ENCODE measurements around the gene MKNK1. TPM values are rescaled to one million over a fixed set of nuclear protein-coding genes. Genes with fewer than 3 reads are reported as not detected.

Gene MKNK1
- polyA plus RNA-seq, 1 of the 3 experiments (the other 2 are of a cell fraction) = 28.2 TPM

DNA sequence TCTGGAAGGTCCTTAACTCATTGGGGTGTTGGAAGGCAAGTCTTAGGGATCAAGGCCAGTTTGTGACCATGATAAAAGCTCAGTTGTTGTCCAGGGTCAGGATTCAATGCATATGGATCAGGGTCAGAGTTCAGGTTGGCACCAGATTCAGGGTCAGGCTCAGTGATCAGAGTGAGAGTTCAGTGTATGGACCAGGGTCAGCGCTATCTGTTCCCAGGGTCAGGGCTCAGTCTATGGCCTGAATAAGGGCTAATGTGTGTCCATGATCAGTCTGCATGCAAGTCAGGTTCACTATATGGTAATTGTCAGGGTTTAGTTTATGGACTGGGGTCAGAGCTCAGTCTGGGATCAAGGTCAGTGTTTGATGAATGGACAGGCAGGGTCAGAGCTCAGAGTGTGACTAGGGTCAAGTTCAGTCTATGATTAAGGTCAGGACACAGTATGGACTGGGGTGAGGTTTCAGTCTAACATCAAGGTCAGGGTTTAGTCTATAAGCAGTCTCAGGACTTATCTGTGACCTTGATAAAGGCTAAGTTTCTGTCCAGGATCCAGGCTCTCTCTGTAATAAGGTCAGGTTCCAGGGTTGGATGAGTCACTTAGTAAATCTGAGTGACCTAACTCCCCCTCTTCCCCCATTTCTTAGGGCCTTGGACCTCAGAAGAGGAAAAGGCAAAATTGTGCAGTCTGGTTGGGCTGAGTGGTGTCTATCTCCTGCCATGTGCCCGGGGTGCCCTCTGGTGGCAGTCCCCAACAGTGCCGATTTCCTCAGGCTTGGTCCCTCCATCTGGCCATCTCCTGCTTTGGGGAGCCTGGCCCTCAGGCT is 76.4 kb downstream of the MKNK1 start:
- no peak overlapping the region for H2AFZ ChIP-seq (ENCODE audit: low read depth)
- no peaks in the 10 kb centered on the region for H3K9me2 ChIP-seq
- peak; percentile 90 for DNase-seq
- peaks cover 3% of the 10 kb centered on the region for H3F3A ChIP-seq (replicated peaks; ENCODE audit: insufficient read depth)
- no peak overlapping the region for H3K9ac ChIP-seq
- no peak overlapping the region; a peak in 1 of 4 replicates for H3K4me3 ChIP-seq (ENCODE audit: low read depth in 2 of 2, low read length in 1 of 2)
- no peaks in the 10 kb centered on the region for H4K20me1 ChIP-seq (ENCODE audit: insufficient read depth)
- no peaks in the 10 kb centered on the region; the same call in 1 of the 2 replicates for H3K27me3 ChIP-seq (ENCODE audit: insufficient read depth)
- CTCF ChIA-PET = interaction anchor here (0.6 to 17.9 kb wide), 48 partner anchors 8 to 665 kb away, joined by 3 to 496 read pairs (median 5); partner anchors contain the start of genes DMBX1 and EFCAB14
- 29% methylated on average over 3 of the region's 3 CpGs for WGBS (ENCODE audit: low lambda C conversion rate)
- no peak for TF ChIP-seq RFX5 (IDR thresholded peaks at IDR 0.05; ENCODE audit: low read length)
- peak; percentile 98 for TF ChIP-seq RAD21 (IDR thresholded peaks at IDR 0.05; ENCODE audit: low read length)
- peak; percentile 100 for TF ChIP-seq SMC3 (IDR thresholded peaks at IDR 0.05; ENCODE audit: low read depth, low read length)
- TF ChIP-seq, protein P1, sequence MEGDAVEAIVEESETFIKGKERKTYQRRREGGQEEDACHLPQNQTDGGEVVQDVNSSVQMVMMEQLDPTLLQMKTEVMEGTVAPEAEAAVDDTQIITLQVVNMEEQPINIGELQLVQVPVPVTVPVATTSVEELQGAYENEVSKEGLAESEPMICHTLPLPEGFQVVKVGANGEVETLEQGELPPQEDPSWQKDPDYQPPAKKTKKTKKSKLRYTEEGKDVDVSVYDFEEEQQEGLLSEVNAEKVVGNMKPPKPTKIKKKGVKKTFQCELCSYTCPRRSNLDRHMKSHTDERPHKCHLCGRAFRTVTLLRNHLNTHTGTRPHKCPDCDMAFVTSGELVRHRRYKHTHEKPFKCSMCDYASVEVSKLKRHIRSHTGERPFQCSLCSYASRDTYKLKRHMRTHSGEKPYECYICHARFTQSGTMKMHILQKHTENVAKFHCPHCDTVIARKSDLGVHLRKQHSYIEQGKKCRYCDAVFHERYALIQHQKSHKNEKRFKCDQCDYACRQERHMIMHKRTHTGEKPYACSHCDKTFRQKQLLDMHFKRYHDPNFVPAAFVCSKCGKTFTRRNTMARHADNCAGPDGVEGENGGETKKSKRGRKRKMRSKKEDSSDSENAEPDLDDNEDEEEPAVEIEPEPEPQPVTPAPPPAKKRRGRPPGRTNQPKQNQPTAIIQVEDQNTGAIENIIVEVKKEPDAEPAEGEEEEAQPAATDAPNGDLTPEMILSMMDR (IDR thresholded peaks at IDR 0.05) = peak; percentile 93
- peak; percentile 22 for TF ChIP-seq CHD2 (IDR thresholded peaks at IDR 0.05; ENCODE audit: low read length, partially characterized antibody)
- TF ChIP-seq YY1 (IDR thresholded peaks at IDR 0.05; ENCODE audit: low read depth) = no peak
- TF ChIP-seq RCOR1 (IDR thresholded peaks at IDR 0.05; ENCODE audit: low read length) = no peak
- H3K4me1 ChIP-seq (ENCODE audit: control insufficient read depth in 1 of 2, insufficient read depth in 2 of 2, low read depth in 1 of 2, low read length in 1 of 2) = peaks cover 0 to 4% of the 10 kb centered on the region in 2 experiments; a peak in 1 of 4 replicates
- no peaks in the 10 kb centered on the region for H3K36me3 ChIP-seq (replicated peaks in 1 of 2; ENCODE audit: control insufficient read depth in 1 of 2, insufficient read depth in 2 of 2, low read length in 1 of 2)
- no peak overlapping the region for H3K4me2 ChIP-seq
- no peaks in the 10 kb centered on the region for H3K79me2 ChIP-seq (ENCODE audit: insufficient read depth)
- H3K27ac ChIP-seq (ENCODE audit: low read depth in 2 of 2, low read length in 1 of 2) = no peak overlapping the region
- no peaks in the 10 kb centered on the region for H3K9me3 ChIP-seq
- POLR2A ChIA-PET = interaction anchor here (0.9 kb wide), 1 partner anchor 11 kb away, joined by 4 read pairs; no protein-coding TSS in a partner anchor

DNA sequence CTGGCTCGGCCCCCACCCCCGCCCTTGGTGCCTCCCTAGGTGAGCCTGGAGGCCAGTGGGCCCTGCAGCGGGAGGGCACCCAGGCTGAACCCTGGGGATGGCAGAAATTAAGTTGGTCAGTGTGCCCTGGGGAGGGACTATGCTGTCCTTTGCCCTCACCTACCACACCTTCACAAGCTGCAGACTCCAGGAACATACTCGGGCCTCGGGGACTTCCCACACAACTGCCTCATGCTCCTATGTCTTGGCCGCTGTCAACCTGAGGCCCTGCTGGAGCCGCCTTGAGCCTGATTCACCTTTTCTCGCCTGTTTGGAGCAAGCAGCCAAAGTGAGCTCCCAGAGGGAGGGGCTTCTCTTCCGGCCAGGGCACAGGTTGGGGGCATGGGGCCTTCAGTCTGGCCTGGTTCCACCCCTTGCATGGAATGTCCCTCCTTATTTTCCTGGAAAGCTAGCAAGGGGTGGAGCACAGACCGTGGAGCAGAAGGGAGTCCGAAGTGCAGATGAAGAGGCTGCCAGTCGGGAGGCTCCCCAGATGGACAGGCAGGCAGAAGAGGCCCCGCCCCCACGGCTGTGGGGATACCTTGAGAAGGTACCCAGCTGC is 77.3 kb downstream of the MKNK1 start:
- Histone ChIP-seq H3K9ac (no peak overlapping the region), H2AFZ (ENCODE audit: low read depth) (no peak overlapping the region), H4K20me1 (ENCODE audit: insufficient read depth) (no peaks in the 10 kb centered on the region), H3K4me1 (ENCODE audit: control insufficient read depth in 1 of 2, insufficient read depth in 2 of 2, low read depth in 1 of 2, low read length in 1 of 2) (peaks cover 0 to 13% of the 10 kb centered on the region in 2 experiments; a peak in 1 of 4 replicates), H3K27ac (ENCODE audit: low read depth in 2 of 2, low read length in 1 of 2) (no peak overlapping the region), H3K4me3 (ENCODE audit: low read depth in 2 of 2, low read length in 1 of 2) (no peak overlapping the region), H3K9me3 (no peaks in the 10 kb centered on the region), H3K36me3 (replicated peaks in 1 of 2; ENCODE audit: control insufficient read depth in 1 of 2, insufficient read depth in 2 of 2, low read length in 1 of 2) (no peaks in the 10 kb centered on the region), H3F3A (replicated peaks; ENCODE audit: insufficient read depth) (peaks cover 12% of the 10 kb centered on the region), H3K79me2 (ENCODE audit: insufficient read depth) (no peaks in the 10 kb centered on the region), H3K27me3 (ENCODE audit: insufficient read depth) (no peaks in the 10 kb centered on the region; the same call in 1 of the 2 replicates), H3K9me2 (no peaks in the 10 kb centered on the region), H3K4me2 (no peak overlapping the region)
- DNase-seq = no peak
- WGBS (ENCODE audit: low lambda C conversion rate) = 57% methylated on average over 8 of the region's 14 CpGs
- CTCF ChIA-PET = interaction anchor here (0.6 to 17.9 kb wide), 29 partner anchors 9 to 198 kb away, joined by 3 to 496 read pairs (median 6); partner anchors contain the start of gene EFCAB14
- TF ChIP-seq RXRA (IDR thresholded peaks at IDR 0.05; ENCODE audit: borderline replicate concordance, low read depth) = no peak
- no peak for TF ChIP-seq NFIC (IDR thresholded peaks at IDR 0.05; ENCODE audit: borderline replicate concordance)
- no peak for TF ChIP-seq TAF1 (IDR thresholded peaks at IDR 0.05; ENCODE audit: borderline replicate concordance, low read depth, low read length)
- TF ChIP-seq MXI1 (IDR thresholded peaks at IDR 0.05; ENCODE audit: low read depth, low read length) = no peak
- TF ChIP-seq ELF1 (IDR thresholded peaks at IDR 0.05) = no peak
- TF ChIP-seq TEAD4 (IDR thresholded peaks at IDR 0.05; ENCODE audit: borderline replicate concordance, insufficient read depth) = no peak
- TF ChIP-seq, protein P2, sequence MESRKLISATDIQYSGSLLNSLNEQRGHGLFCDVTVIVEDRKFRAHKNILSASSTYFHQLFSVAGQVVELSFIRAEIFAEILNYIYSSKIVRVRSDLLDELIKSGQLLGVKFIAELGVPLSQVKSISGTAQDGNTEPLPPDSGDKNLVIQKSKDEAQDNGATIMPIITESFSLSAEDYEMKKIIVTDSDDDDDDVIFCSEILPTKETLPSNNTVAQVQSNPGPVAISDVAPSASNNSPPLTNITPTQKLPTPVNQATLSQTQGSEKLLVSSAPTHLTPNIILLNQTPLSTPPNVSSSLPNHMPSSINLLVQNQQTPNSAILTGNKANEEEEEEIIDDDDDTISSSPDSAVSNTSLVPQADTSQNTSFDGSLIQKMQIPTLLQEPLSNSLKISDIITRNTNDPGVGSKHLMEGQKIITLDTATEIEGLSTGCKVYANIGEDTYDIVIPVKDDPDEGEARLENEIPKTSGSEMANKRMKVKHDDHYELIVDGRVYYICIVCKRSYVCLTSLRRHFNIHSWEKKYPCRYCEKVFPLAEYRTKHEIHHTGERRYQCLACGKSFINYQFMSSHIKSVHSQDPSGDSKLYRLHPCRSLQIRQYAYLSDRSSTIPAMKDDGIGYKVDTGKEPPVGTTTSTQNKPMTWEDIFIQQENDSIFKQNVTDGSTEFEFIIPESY (IDR thresholded peaks at IDR 0.05; ENCODE audit: borderline replicate concordance, low read depth) = no peak
- no peak for TF ChIP-seq NRF1 (IDR thresholded peaks at IDR 0.05; ENCODE audit: low read depth, low read length)
- TF ChIP-seq, protein P3, sequence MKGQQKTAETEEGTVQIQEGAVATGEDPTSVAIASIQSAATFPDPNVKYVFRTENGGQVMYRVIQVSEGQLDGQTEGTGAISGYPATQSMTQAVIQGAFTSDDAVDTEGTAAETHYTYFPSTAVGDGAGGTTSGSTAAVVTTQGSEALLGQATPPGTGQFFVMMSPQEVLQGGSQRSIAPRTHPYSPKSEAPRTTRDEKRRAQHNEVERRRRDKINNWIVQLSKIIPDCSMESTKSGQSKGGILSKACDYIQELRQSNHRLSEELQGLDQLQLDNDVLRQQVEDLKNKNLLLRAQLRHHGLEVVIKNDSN (IDR thresholded peaks at IDR 0.05; ENCODE audit: borderline replicate concordance, low read depth) = no peak
- TF ChIP-seq, protein P4, sequence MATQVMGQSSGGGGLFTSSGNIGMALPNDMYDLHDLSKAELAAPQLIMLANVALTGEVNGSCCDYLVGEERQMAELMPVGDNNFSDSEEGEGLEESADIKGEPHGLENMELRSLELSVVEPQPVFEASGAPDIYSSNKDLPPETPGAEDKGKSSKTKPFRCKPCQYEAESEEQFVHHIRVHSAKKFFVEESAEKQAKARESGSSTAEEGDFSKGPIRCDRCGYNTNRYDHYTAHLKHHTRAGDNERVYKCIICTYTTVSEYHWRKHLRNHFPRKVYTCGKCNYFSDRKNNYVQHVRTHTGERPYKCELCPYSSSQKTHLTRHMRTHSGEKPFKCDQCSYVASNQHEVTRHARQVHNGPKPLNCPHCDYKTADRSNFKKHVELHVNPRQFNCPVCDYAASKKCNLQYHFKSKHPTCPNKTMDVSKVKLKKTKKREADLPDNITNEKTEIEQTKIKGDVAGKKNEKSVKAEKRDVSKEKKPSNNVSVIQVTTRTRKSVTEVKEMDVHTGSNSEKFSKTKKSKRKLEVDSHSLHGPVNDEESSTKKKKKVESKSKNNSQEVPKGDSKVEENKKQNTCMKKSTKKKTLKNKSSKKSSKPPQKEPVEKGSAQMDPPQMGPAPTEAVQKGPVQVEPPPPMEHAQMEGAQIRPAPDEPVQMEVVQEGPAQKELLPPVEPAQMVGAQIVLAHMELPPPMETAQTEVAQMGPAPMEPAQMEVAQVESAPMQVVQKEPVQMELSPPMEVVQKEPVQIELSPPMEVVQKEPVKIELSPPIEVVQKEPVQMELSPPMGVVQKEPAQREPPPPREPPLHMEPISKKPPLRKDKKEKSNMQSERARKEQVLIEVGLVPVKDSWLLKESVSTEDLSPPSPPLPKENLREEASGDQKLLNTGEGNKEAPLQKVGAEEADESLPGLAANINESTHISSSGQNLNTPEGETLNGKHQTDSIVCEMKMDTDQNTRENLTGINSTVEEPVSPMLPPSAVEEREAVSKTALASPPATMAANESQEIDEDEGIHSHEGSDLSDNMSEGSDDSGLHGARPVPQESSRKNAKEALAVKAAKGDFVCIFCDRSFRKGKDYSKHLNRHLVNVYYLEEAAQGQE (IDR thresholded peaks at IDR 0.05; ENCODE audit: low read depth, low read length) = no peak
- POLR2A ChIA-PET = no interaction called here

Measured in SK-N-SH (cell line).